H1 (cell line): ENCODE measurements around the gene RIPPLY3. TPM values are rescaled to one million over a fixed set of nuclear protein-coding genes. Genes with fewer than 3 reads are reported as not detected.
A peak's percentile ranks its signal among the peaks of the same experiment; 100 is the strongest.

Experiments
- BCL11A ChIP-seq, 2 experiments: IDR thresholded peaks; one replicate each; pipeline ENCODE4 v1.6.1; 2011; ENCODE audit warnings: low read depth in 2 of 2, low read length in 2 of 2, mild to moderate bottlenecking in 2 of 2
- CHD2 ChIP-seq: IDR thresholded peaks from 2 replicates; pipeline ENCODE4 v1.6.1; 2012; ENCODE audit warnings: low read length, improper control_type of control experiment
- CREB1 ChIP-seq: IDR thresholded peaks from 2 replicates; pipeline ENCODE4 v1.6.1; 2012; ENCODE audit warnings: inconsistent platforms
- EP300 ChIP-seq, 2 experiments: IDR thresholded peaks; 1 replicate in 1 of 2; 2 replicates in 1 of 2; pipeline ENCODE4 v1.6.1; 2011 to 2012; ENCODE audit warnings: low read depth in 2 of 2, low read length in 2 of 2, mild to moderate bottlenecking in 2 of 2, borderline replicate concordance in 1 of 2, inconsistent platforms in 1 of 2, moderate library complexity in 1 of 2
- NRF1 ChIP-seq: IDR thresholded peaks from 2 replicates; pipeline ENCODE4 v1.6.1; 2011; ENCODE audit warnings: mild to moderate bottlenecking, low read depth, low read length, improper control_type of control experiment
- RFX5 ChIP-seq: IDR thresholded peaks from 2 replicates; pipeline ENCODE4 v1.6.1; 2011; ENCODE audit warnings: low read depth, low read length, improper control_type of control experiment, borderline replicate concordance
- SAP30 ChIP-seq: fragments of 300-600 bp; sonication (generic); IDR thresholded peaks from 2 replicates; pipeline ENCODE4 v1.7.1; 2012; ENCODE audit warnings: low read length, moderate library complexity, mild to moderate bottlenecking, inconsistent platforms; ENCODE audit not compliant: insufficient read depth, insufficient replicate concordance
- polyA plus RNA-seq, 7 experiments: library from polyadenylated mRNA; depleted of rRNA in 3 of 7; stranded (reverse) in 5 of 7; unstranded in 2 of 7; fragments of >200 nt in 5 of 7; fragments of 200-250 nt in 2 of 7; gene quantifications; 1 replicate in 5 of 7; 2 replicates in 1 of 7; 4 replicates in 1 of 7; pipeline versions ENCODE4 v1.2.1 to v1.2.3, GENCODE V29; 2011 to 2013; ENCODE audit warnings: missing spikeins in 2 of 7, mixed read lengths in 2 of 7
- total RNA-seq: library from RNA; stranded (reverse); fragmentation: NEBNext Ultra II Directional; extraction: Animal tissue kit (Norgen Biotek cat#: 25700); gene quantifications from 2 replicates; pipeline ENCODE4 v1.2.1, GENCODE V29; 2021
- TF ChIP-seq, protein P1 (sequence below): IDR thresholded peaks from 2 replicates; pipeline ENCODE4 v1.6.1; 2012; ENCODE audit warnings: low read length, inconsistent platforms

The RIPPLY3 gene
- total and polyA plus RNA-seq, 2 of the 8 experiments (the other 6 are each of a cell fraction or from before 2014, with no cell fraction given), result 2.0 to 2.2 TPM

DNA sequence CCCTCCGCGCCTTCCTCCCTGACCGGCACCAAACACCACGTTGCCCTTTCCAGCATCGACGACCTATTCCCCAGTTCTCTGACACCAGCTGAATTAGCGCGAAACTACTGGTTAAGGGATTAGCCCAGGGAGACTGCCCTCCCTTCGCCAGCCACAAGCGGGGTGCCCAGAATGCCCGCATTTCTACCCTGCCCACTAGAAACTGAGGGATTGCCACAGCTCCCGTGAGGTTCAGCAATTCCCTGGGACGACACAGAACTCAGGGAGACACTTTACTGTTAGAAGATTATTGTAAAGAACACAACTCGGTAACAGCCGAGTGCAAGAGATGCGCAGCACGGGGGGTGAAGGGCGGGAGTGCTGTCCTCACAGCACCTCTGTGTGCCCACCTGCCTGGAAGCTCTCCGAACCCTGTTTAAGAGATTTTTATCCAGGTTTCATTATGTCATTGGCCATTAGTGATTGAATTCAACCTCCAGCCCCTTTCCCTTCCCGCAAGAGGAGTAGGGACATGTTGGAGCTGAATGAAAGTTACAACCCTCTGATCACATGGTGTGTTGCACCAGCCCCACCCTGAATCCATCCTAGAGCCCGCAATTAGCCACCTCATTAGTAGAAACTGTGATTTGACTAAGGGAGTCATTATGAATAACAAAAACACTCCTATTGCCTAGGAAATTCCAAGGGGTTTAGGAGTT lies 15.8 kb upstream of the RIPPLY3 start (continued):
- TF ChIP-seq CREB1, result 0 out of 2 replicates have a peak, but pooled peaks have one; percentile 5
- TF ChIP-seq CHD2, result 0 out of 2 replicates have a peak, but pooled peaks have one; percentile 9
- TF ChIP-seq, protein P1, sequence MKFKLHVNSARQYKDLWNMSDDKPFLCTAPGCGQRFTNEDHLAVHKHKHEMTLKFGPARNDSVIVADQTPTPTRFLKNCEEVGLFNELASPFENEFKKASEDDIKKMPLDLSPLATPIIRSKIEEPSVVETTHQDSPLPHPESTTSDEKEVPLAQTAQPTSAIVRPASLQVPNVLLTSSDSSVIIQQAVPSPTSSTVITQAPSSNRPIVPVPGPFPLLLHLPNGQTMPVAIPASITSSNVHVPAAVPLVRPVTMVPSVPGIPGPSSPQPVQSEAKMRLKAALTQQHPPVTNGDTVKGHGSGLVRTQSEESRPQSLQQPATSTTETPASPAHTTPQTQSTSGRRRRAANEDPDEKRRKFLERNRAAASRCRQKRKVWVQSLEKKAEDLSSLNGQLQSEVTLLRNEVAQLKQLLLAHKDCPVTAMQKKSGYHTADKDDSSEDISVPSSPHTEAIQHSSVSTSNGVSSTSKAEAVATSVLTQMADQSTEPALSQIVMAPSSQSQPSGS, result no peak
- TF ChIP-seq NRF1, result no peak
- no peak for TF ChIP-seq SAP30
- TF ChIP-seq EP300 (IDR thresholded peaks at IDR 0.05; ENCODE audit: borderline replicate concordance in 1 of 2, low read depth in 2 of 2, low read length in 2 of 2), result no peak
- no peak for TF ChIP-seq BCL11A (IDR thresholded peaks at IDR 0.05; ENCODE audit: low read depth in 2 of 2, low read length in 2 of 2)
- TF ChIP-seq RFX5, result no peak
